HG03045 (cell line): Measurements from ENCODE around the gene PCDHA5.
"Not testable (repeated sequence)": the region's sequence is repeated elsewhere in the genome, so short reads cannot be mapped to it uniquely, and the experiment has no call there.

Experiments
- ATAC-seq: cut with Tn5 transposase; IDR thresholded peaks from one replicate; pipeline ENCODE4 v1.9.1; 2021; ENCODE audit warnings: mild to moderate bottlenecking, moderate library complexity; ENCODE audit not compliant: unreplicated experiment

Gene PCDHA5

DNA sequence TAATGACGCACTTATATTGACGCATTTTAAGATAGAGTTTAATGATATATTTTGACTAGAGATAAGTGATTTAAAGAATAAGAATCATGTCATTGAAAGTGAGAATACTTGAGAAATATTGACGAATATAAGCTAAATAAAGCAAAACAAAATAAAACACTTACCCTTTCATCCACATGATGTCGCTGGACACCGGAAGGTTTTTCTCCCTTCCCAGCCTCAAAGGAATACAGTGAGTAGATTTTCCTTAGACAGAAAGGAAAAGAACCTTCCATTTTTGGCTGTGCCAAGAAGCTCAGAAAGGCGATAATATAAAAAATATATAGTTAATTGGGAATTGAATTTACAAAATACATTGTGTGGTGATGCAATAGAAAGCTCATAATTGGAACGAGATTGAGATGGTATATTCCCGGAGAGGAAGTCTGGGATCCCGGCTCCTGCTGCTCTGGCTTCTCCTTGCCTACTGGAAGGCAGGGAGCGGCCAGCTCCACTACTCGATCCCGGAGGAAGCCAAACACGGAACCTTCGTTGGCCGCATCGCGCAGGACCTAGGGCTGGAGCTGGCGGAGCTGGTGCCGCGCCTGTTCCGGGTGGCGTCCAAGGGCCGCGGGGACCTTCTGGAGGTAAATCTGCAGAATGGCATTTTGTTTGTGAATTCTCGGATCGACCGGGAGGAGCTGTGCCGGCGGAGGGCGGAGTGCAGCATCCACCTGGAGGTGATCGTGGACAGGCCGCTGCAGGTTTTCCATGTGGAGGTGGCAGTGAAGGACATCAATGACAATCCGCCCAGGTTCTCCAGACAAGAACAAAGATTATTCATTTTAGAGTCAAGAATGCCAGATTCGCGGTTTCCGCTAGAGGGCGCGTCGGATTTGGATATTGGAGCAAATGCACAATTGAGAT lies at the start of gene PCDHA5:
Gene PCDHA5 (plus strand): TSS at position 239 of the 906 bp plus-strand sequence.
- ATAC-seq: no peak

DNA sequence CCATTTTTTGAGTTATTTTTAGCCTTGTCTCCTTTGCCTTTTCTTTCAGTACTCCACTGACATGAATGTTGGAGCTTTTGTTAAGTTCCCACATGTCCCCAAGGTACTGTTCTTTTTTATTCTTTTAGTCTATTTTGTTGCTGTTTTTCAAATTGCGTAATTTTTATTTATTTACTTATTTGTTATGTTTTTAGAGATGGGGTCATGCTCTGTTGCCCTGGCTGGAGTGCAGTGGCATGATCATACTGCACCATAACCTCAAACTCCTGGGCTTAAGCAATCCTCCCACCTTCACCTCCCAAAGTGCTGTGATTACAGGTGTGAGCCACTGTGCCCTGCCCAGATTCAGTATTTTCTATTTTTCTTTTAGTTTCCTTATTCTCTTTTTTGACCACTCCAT lies 40.9 kb upstream of the PCDHA5 start:
- no peak for ATAC-seq

DNA sequence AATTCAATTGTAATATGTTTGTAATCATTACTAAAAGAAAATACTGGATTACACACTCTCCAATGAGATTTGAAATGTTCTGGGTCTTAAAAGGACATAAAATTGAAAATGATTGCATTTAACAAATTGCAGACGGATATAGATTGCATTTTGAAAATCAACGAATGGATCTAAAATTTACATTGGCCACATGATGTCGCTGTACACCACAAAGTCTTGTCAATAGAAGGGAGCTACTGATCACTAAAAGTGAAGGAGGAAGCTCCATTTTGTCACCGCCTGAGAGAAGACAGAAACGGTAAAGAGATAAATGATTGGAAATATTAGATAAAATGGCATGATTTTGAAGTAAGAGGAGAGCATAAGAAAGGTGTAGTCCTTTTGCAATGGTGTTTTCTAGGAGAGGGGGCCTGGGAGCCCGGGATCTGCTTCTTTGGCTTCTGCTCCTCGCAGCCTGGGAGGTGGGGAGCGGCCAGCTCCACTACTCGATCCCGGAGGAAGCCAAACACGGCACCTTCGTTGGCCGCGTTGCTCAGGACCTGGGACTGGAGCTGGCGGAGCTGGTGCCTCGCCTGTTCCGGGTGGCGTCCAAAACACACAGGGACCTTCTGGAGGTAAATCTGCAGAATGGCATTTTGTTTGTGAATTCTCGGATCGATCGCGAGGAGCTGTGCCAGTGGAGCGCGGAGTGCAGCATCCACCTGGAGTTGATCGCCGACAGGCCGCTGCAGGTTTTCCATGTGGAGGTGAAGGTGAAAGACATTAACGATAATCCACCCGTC lies 35.3 kb upstream of the PCDHA5 start, which contains the start of gene PCDHA1:
Gene PCDHA1 (plus strand): TSS at position 236 of the 782 bp plus-strand sequence.
- ATAC-seq: no peak

DNA sequence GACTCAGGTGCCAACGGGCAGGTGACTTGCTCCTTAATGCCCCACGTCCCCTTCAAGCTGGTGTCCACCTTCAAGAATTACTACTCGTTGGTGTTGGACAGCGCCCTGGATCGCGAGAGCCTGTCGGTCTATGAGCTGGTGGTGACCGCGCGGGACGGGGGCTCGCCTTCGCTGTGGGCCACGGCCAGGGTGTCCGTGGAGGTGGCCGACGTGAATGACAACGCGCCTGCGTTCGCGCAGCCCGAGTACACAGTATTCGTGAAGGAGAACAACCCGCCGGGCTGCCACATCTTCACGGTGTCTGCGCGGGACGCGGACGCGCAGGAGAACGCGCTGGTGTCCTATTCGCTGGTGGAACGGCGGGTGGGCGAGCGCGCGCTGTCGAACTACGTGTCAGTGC lies 34.0 kb upstream of the PCDHA5 start:
- ATAC-seq: not testable (repeated sequence)

DNA sequence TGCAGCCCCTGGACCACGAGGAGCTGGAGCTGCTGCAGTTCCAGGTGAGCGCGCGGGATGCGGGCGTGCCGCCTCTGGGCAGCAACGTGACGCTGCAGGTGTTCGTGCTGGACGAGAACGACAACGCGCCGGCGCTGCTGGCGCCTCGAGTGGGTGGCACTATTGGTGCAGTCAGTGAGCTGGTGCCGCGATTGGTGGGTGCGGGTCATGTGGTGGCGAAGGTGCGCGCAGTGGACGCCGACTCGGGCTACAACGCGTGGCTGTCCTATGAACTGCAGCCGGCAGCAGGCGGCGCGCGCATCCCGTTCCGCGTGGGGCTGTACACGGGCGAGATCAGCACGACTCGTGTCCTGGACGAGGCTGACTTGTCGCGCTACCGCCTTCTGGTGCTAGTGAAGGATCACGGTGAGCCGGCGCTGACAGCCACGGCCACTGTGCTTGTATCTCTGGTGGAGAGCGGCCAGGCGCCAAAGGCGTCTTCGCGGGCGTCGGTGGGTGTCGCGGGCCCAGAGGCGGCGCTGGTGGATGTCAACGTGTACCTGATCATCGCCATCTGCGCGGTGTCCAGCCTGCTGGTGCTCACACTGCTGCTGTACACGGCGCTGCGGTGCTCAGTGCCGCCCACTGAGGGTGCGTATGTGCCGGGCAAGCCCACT lies 33.4 kb upstream of the PCDHA5 start:
- ATAC-seq: not testable (repeated sequence)

DNA sequence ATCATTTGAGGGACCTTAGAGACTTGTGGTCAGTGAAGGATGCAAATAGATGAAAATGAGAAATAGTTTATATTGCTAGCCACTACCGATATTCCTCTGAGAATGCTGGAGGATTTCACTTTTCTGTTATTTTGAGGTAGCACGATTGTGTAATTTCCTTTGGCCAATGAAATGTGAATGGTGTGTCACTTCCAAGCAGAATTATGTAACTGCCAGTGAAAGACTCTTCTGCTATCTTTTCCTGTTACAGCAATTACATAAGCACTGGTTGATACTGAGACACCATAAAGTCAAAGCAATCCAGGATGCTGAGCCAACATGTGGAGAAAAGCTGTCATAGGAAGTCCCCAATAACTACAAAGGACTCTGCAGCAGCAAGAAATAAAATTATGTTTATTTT lies 30.3 kb upstream of the PCDHA5 start:
- no peak for ATAC-seq

DNA sequence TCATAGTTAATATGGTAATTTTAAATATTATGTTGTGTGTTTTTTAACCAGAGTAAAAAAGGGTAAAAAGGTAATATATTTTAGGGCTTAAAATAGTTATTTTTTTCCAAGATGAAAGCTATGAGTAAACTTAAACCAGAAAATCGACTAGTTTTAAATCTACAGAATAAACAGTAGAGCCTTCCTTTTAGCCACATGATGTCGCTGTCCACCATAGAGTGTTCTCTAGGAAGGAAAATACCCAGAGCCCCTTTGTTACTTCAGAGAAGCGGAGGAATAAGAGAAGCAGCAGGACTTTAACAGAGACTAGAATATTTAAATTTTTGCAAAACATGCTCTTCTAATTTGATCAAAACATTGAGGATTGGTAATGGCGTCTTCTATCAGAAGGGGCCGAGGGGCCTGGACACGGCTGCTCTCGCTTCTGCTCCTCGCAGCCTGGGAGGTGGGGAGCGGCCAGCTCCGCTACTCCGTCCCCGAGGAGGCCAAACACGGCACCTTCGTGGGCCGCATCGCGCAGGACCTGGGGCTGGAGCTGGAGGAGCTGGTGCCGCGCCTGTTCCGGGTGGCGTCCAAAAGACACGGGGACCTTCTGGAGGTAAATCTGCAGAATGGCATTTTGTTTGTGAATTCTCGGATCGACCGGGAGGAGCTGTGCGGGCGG lies 26.7 kb upstream of the PCDHA5 start, which contains the start of gene PCDHA2:
Gene PCDHA2 (plus strand): TSS at position 258 of the 664 bp plus-strand sequence.
- no peak for ATAC-seq

DNA sequence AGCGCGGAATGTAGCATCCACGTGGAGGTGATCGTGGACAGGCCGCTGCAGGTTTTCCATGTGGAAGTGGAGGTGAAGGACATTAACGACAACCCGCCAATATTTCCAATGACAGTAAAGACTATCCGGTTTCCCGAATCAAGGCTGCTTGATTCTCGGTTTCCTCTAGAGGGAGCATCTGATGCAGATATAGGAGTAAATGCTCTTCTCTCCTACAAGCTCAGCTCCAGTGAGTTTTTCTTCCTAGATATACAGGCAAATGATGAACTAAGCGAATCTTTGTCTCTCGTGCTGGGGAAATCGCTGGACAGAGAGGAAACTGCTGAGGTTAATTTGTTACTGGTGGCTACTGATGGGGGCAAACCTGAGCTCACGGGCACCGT lies 26.2 kb upstream of the PCDHA5 start:
- no peak for ATAC-seq

DNA sequence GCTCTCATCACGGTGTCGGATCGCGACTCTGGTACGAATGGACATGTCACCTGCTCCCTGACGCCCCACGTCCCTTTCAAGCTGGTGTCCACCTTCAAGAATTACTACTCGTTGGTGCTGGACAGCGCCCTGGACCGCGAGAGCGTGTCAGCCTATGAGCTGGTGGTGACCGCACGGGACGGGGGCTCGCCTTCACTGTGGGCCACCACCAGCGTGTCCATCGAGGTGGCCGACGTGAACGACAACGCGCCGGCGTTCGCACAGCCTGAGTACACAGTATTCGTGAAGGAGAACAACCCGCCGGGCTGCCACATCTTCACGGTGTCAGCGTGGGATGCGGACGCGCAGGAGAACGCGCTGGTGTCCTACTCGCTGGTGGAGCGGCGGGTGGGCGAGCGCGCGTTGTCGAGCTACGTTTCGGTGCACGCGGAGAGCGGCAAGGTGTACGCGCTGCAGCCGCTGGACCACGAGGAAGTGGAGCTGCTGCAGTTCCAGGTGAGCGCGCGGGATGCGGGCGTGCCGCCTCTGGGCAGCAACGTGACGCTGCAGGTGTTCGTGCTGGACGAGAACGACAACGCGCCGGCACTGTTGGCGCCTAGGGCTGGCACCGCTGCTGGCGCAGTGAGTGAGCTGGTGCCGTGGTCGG lies 25.2 kb upstream of the PCDHA5 start:
- ATAC-seq: not testable (repeated sequence)

DNA sequence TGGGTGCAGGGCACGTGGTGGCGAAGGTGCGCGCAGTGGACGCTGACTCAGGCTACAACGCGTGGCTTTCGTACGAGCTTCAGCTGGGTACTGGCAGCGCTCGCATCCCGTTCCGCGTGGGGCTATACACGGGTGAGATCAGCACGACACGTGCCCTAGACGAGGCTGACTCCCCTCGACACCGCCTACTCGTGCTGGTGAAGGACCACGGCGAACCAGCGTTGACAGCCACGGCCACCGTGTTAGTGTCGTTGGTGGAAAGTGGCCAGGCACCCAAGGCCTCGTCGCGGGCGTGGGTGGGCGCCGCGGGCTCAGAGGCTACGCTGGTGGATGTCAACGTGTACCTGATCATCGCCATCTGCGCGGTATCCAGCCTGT lies 24.7 kb upstream of the PCDHA5 start:
- ATAC-seq: no peak

DNA sequence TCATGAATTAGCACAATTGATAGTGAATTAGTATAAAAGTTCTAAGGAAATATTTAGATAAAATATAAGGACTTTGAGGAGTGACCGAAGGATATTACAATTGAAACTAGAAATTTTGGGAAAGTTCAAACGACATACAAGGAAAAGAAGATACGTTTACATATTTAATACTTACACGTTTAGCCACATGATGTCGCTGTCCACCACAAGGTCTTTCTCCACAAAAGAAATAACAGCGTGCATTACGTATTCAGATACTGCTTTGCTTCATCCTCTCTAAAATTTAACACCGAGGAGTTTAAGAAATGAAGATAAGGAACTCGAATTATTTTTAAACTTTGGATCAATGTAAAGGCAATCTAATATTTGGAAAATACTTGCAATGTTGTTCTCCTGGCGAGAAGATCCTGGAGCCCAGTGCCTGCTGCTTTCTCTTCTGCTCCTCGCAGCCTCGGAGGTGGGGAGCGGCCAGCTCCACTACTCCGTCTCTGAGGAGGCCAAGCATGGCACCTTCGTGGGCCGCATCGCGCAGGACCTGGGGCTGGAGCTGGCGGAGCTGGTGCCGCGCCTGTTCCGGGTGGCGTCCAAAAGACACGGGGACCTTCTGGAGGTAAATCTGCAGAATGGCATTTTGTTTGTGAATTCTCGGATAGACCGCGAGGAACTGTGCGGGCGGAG lies 20.5 kb upstream of the PCDHA5 start, which contains the start of gene PCDHA3:
Gene PCDHA3 (plus strand): TSS at position 242 of the 678 bp plus-strand sequence.
- no peak for ATAC-seq

DNA sequence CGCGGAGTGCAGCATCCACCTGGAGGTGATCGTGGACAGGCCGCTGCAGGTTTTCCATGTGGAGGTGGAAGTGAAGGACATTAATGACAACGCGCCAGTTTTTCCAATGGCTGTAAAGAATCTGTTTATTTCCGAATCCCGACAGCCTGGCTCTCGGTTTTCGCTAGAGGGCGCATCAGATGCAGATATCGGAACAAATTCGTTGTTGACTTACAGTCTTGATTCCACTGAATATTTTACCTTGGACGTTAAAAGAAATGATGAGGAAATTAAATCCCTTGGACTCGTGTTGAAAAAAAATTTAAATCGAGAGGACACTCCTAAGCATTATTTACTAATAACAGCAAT lies 19.9 kb upstream of the PCDHA5 start:
- no peak for ATAC-seq

DNA sequence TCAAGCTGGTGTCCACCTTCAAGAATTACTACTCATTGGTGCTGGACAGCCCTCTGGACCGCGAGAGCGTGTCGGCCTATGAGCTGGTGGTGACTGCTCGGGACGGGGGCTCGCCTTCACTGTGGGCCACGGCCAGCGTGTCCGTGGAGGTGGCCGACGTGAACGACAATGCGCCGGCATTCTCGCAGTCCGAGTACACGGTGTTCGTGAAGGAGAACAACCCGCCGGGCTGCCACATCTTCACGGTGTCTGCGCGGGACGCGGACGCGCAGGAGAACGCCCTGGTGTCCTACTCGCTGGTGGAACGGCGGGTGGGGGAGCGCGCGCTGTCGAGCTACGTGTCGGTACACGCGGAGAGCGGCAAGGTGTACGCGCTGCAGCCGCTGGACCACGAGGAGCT lies 19.0 kb upstream of the PCDHA5 start:
- ATAC-seq: not testable (repeated sequence)

DNA sequence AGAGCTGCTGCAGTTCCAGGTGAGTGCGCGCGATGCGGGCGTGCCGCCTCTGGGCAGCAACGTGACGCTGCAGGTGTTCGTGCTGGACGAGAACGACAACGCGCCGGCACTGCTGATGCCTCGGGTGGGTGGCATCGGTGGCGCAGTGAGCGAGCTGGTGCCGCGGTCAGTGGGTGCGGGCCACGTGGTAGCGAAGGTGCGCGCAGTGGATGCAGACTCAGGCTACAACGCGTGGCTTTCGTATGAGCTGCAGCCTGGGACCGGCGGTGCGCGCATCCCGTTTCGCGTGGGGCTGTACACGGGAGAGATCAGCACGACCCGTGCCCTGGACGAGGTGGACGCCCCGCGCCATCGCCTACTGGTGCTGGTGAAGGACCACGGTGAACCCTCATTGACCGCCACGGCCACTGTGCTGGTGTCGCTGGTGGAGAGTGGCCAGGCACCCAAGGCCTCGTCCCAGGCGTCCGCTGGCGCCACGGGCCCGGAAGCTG lies 18.6 kb upstream of the PCDHA5 start:
- no peak for ATAC-seq

DNA sequence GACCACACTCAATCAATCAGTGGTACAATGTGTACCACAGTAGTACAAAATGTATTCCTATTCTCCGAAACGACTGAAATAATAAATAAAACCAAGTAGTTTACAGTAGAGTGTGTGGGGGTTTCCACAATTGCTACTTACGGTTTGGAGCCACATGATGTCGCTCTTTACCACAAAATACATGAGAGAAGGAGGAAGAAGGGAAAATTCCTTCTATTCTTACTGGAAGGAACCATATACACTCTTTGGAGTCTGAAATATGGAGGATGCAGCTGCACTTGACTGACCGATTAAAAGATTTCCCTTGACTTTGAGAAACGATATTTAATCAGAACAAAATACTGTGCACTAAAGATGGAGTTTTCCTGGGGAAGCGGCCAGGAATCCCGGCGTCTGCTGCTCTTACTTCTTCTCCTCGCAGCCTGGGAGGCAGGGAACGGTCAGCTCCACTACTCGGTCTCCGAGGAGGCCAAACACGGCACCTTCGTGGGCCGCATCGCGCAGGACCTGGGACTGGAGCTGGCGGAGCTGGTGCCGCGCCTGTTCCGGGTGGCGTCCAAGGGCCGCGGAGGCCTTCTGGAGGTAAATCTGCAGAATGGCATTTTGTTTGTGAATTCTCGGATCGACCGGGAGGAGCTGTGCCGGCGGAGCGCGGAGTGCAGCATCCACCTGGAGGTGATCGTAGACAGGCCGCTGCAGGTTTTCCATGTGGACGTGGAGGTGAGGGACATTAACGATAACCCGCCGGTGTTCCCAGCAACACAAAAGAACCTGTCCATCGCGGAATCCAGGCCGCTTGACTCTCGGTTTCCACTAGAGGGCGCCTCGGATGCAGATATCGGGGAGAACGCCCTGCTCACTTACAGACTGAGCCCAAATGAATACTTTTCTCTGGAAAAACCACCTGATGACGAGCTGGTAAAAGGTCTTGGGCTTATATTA lies 14.3 kb upstream of the PCDHA5 start, which contains the start of gene PCDHA4:
Gene PCDHA4 (plus strand): TSS at position 235 of the 942 bp plus-strand sequence.
- ATAC-seq: no peak

DNA sequence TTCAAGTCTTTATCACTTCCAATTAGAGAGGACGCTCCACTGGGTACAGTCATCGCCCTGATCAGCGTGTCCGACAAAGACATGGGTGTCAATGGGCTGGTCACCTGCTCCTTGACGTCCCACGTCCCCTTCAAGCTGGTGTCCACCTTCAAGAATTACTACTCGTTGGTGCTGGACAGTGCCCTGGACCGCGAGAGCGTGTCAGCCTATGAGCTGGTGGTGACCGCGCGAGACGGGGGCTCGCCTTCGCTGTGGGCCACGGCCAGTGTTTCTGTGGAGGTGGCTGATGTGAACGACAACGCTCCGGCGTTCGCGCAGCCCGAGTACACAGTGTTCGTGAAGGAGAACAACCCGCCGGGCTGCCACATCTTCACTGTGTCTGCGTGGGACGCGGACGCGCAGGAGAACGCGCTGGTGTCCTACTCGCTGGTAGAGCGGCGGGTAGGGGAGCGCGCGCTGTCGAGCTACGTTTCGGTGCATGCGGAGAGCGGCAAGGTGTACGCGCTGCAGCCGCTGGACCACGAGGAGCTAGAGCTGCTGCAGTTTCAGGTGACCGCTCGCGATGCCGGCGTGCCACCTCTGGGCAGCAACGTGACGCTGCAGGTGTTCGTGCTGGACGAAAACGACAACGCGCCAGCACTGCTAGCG lies 13.0 kb upstream of the PCDHA5 start:
- not testable (repeated sequence) for ATAC-seq

DNA sequence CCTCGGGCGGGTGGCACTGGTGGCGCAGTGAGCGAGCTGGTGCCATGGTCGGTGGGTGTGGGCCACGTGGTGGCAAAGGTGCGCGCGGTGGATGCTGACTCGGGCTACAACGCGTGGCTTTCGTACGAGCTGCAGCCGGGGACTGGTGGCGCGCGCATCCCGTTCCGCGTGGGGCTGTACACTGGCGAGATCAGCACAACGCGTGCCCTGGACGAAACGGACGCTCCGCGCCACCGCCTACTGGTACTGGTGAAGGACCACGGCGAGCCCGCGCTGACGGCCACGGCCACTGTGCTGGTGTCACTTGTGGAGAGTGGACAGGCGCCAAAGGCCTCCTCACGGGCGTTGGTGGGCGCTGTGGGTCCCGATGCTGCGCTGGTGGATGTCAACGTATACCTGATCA lies 12.5 kb upstream of the PCDHA5 start:
- no peak for ATAC-seq

DNA sequence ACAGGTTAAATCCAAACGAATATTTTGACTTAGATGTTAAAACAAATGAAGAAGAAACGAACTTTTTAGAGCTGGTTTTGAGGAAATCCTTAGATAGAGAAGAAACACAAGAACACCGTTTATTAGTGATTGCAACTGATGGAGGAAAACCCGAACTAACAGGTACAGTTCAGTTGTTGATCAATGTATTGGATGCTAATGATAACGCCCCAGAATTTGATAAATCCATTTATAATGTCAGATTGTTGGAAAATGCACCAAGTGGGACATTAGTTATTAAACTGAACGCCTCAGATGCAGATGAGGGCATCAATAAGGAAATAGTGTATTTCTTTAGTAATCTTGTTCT lies 842 bp downstream of the PCDHA5 start:
- no peak for ATAC-seq
